Spleen (tissue), 11 donors: Measurements from ENCODE around the gene RAD9A. TPM values are rescaled to one million over a fixed set of nuclear protein-coding genes. Genes with fewer than 3 reads are reported as not detected.

Experiments
- DNase-seq: peaks from one replicate; pipeline ENCODE4 v3.0.0-alpha.2; 2020
- H3K27ac ChIP-seq, 8 donors: fragments of 200-600 bp; sonication (generic) in 7 of 8; 1 replicate in 4 of 8; 2 replicates in 4 of 8; pipeline versions ENCODE4 v1.5.0 to v1.8.0; 2016 to 2021; ENCODE audit warnings: inconsistent platforms in 4 of 8, mild to moderate bottlenecking in 4 of 8, moderate library complexity in 1 of 8
- H3K27me3 ChIP-seq, 7 donors: fragments of 200-600 bp; sonication (generic) in 6 of 7; replicated peaks in 1 of 7; 1 replicate in 4 of 7; 2 replicates in 3 of 7; pipeline versions ENCODE4 v1.5.0 to v1.8.0; 2016 to 2021; ENCODE audit warnings: inconsistent platforms in 3 of 7, mild to moderate bottlenecking in 1 of 7
- H3K36me3 ChIP-seq, 6 donors: fragments of 200-600 bp; sonication (generic) in 5 of 6; 1 replicate in 4 of 6; 2 replicates in 2 of 6; pipeline versions ENCODE4 v1.5.0 to v1.8.0; 2016 to 2021; ENCODE audit warnings: inconsistent platforms in 2 of 6
- H3K4me1 ChIP-seq, 6 donors: fragments of 200-600 bp; sonication (generic) in 5 of 6; 1 replicate in 3 of 6; 2 replicates in 3 of 6; pipeline versions ENCODE4 v1.5.0 to v1.8.0; 2016 to 2021; ENCODE audit warnings: inconsistent platforms in 3 of 6
- H3K4me3 ChIP-seq, 8 donors: fragments of 200-600 bp; sonication (generic) in 7 of 8; 1 replicate in 4 of 8; 2 replicates in 4 of 8; pipeline versions ENCODE4 v1.5.0 to v1.8.0; 2016 to 2021; ENCODE audit warnings: inconsistent platforms in 4 of 8, mild to moderate bottlenecking in 4 of 8, moderate library complexity in 2 of 8
- H3K9me3 ChIP-seq, 8 donors: fragments of 200-600 bp; sonication (generic) in 7 of 8; 1 replicate in 4 of 8; 2 replicates in 4 of 8; pipeline versions ENCODE4 v1.5.0 to v1.8.0; 2016 to 2021; ENCODE audit warnings: inconsistent platforms in 4 of 8
- POLR2A ChIP-seq, 3 donors: fragments of 450-650 bp; IDR thresholded peaks; one replicate each; pipeline ENCODE4 v1.5.1; 2017; ENCODE audit warnings: antibody characterized with exemption in 3 of 3, mild to moderate bottlenecking in 1 of 3
- POLR2AphosphoS5 ChIP-seq, 3 donors: sonication (generic); formaldehyde crosslinking; IDR thresholded peaks; one replicate each; pipeline ENCODE4 v1.5.1; 2017; ENCODE audit warnings: antibody characterized with exemption in 3 of 3
- WGBS, 5 donors: extraction: QIAGEN DNeasy Blood & Tissue Kit in 3 of 5; methylation state at CpG; one replicate each; pipeline versions ENCODE4 v1.1.5 to v1.1.7; 2013 to 2018; 5-methylcytosine and 5-hydroxymethylcytosine counted together
- intact Hi-C: fragments of 100-400 bp; cut with DNase I; formaldehyde crosslinking; loops from one replicate; pipeline ENCODE4 v1.15.0; 2023; ENCODE audit warnings: low total_unique reads
- polyA plus RNA-seq, 3 donors: library from polyadenylated mRNA; stranded (reverse); fragments of 200-250 nt; gene quantifications; one replicate each; pipeline ENCODE4 v1.2.1, GENCODE V29; 2013
- total RNA-seq, 7 donors: library from RNA; depleted of rRNA in 3 of 7; stranded (reverse); fragments of >200 nt in 3 of 7; fragmentation: NEBNext Ultra II Directional in 4 of 7; extraction: Animal tissue kit (Norgen Biotek cat#: 25700) in 4 of 7; gene quantifications; one replicate each; pipeline versions ENCODE4 v1.1.0 to v1.2.1, GENCODE V29; 2016 to 2021
- TF ChIP-seq, protein P1 (sequence below), 11 experiments: fragments of 200-600 bp in 7 of 11; fragments of 450-650 bp in 4 of 11; sonication (generic) in 4 of 11; IDR thresholded peaks in 8 of 11; conservative IDR thresholded peaks in 3 of 11; 1 replicate in 7 of 11; 2 replicates in 4 of 11; pipeline versions ENCODE4 v1.4.0 to v1.8.0; 2016 to 2021; ENCODE audit warnings: antibody characterized with exemption in 11 of 11, inconsistent platforms in 4 of 11, mild to moderate bottlenecking in 1 of 11
- donor health status: healthy with polysubstance abuse.
- donor health status: DM: no; HTN: no; CAD: no; lungs with moderate emphysema.
- donor health status: DM: no; HTN: no; CAD: no.
- donor health status: Bipolar disorder and iron deficiency.
- donor health status: healthy.
- donor health status: DM: no; HTN: no; CAD: no.
- donor health status: DM: yes; HTN: yes; CAD: no.

RAD9A gene
- total and polyA plus RNA-seq, 10 donors = 18.2 to 44.8 (median 30.1) TPM

DNA sequence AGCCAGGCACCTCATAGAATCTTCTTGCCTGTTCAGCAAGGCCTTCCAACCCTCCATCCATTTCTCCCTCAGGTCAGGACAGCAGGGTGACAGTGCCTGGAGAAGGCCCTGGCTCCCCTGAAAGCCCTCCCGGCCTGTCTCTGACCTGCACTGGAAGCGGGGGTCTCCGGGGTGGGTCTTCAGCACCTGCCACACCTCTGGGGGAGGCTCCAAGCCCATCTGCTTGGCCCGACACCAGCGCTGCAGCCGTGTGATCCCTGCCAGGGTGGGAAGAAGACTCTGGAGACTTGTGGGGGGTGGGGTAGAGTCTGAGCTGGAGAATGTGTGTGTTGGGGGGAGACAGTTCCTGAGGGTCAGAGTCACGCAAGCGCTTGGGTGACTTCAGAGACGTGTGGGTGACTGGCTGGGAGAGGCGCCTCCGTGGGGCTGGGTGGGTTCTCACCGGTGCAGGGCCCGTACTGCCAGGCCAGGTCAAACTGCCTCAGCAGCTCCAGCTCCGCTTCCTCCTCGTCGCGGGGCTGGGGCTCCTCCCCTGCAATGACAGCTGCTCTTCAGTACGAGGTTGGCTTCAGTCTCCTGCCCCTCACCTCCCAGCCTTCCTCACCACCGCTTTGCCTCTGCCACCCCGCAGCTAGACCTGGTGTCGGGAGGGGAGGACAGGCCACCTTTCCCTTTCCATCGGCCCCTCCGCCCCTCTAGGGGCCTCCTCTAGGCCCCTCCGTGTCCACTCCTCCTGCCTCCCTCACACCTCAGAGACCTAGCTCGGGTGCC, 39.1 kb upstream of the RAD9A start:
- no peak for TF ChIP-seq POLR2A (IDR thresholded peaks at IDR 0.05)
- TF ChIP-seq POLR2AphosphoS5 (IDR thresholded peaks at IDR 0.05) = no peak
- TF ChIP-seq, protein P1, sequence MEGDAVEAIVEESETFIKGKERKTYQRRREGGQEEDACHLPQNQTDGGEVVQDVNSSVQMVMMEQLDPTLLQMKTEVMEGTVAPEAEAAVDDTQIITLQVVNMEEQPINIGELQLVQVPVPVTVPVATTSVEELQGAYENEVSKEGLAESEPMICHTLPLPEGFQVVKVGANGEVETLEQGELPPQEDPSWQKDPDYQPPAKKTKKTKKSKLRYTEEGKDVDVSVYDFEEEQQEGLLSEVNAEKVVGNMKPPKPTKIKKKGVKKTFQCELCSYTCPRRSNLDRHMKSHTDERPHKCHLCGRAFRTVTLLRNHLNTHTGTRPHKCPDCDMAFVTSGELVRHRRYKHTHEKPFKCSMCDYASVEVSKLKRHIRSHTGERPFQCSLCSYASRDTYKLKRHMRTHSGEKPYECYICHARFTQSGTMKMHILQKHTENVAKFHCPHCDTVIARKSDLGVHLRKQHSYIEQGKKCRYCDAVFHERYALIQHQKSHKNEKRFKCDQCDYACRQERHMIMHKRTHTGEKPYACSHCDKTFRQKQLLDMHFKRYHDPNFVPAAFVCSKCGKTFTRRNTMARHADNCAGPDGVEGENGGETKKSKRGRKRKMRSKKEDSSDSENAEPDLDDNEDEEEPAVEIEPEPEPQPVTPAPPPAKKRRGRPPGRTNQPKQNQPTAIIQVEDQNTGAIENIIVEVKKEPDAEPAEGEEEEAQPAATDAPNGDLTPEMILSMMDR (IDR thresholded peaks at IDR 0.05 in 8 of 11, conservative IDR thresholded peaks at IDR 0.05 in 3 of 11) = no peak

GRCh38 chr11:67353317-67354074, 38.3 kb upstream of the RAD9A start, which contains the start of gene POLD4:
POLD4 (minus strand) TSS chr11:67353546; CDS start chr11:67353399, 147 bp downstream.
- H3K4me1 ChIP-seq = peaks cover 79 to 97% (median 93%) of the 10 kb centered on the region in 6 donors
- H3K27me3 ChIP-seq = no peaks in the 10 kb centered on the region
- intact Hi-C loops = no loop called here
- no peaks in the 10 kb centered on the region for H3K9me3 ChIP-seq
- TF ChIP-seq POLR2AphosphoS5 (IDR thresholded peaks at IDR 0.05) (peak; percentile 97 to 98 (median 97)), POLR2A (IDR thresholded peaks at IDR 0.05) (peak in 2 of 3 donors; percentile 51 to 76)
- TF ChIP-seq, protein P1 (IDR thresholded peaks at IDR 0.05 in 8 of 11, conservative IDR thresholded peaks at IDR 0.05 in 3 of 11) = peak in 4 of 11 experiments; percentile 4 to 45 (median 18)
- H3K36me3 ChIP-seq = peaks cover 0 to 11% (median 0%) of the 10 kb centered on the region in 6 donors
- peak; percentile 99 for DNase-seq
- WGBS, 5 donors = 0 to 1% (median 1%) methylated on average over 24 to 37 of the region's 37 CpGs
- H3K4me3 ChIP-seq = peak within 1 kb of the TSS; percentile 33 to 78 (median 66)
- H3K27ac ChIP-seq = peak within 1 kb of the TSS; percentile 90 to 100 (median 100)

More for the DNA sequence above, 39.1 kb upstream of the RAD9A start:
- intact Hi-C loops = no loop called here
- Histone ChIP-seq H3K27me3 (no peaks in the 10 kb centered on the region), H3K36me3 (peaks cover 0 to 11% (median 0%) of the 10 kb centered on the region in 6 donors), H3K4me3 (peak overlapping the region; percentile 33 to 78 (median 66)), H3K4me1 (peaks cover 80 to 97% (median 93%) of the 10 kb centered on the region in 6 donors), H3K27ac (peak overlapping the region; percentile 90 to 100 (median 100)), H3K9me3 (no peaks in the 10 kb centered on the region)
- 10 to 23% (median 13%) methylated on average over 14 to 25 of the region's 25 CpGs for WGBS, 5 donors
- peak; percentile 96 for DNase-seq

DNA sequence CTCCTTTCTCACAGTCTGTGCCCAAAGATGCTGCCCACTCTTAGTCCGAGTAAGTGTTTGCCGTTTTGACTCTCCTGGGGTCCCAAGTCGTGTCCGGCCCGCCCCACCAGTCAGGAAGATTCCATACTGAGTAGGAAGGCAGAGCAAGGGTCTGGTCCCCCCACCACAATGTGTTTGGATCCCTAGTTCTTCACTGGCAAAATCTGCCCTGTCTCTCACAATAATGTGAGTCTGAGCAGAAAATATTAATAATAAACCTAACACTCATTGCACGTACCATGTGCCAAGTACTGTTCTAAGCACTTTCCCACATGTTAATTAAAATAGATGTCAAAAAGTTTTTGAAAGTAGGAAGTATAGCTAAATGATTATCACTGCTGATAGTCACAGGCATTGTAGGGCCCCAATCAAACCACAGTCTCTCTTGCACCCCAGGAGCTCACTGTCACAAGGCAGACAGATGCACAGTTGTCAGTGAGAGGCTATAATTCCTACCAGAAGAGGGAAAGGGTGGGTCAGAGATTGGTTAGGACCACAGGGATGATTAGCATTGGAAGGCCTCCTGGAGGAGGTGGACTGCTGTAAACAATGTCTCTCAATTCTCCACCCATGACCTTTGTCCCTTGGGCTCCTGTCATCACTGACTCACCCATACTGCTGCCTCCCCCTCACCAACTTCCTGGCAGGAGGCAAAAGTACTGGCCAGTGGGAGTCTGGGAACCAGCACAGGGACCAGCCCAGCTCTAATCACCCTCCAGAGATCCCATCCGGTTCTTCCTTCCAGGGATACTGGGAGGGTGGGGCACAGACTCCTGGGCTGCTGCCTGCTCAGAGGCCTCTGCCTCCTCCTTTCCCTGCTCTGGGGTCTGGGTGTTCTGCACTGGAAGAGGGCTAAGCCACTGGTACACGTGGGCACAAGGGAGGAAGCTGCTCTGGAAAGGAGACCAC, 37.4 kb upstream of the RAD9A start:
- peak overlapping the region in 7 of 8 donors; percentile 5 to 78 (median 65) for H3K4me3 ChIP-seq
- intact Hi-C loops = no loop called here
- peaks cover 73 to 97% (median 87%) of the 10 kb centered on the region in 6 donors for H3K4me1 ChIP-seq
- H3K9me3 ChIP-seq = no peaks in the 10 kb centered on the region
- TF ChIP-seq POLR2AphosphoS5 (IDR thresholded peaks at IDR 0.05) (peak; percentile 23 to 77 (median 60)), POLR2A (IDR thresholded peaks at IDR 0.05) (no peak)
- TF ChIP-seq, protein P1 (IDR thresholded peaks at IDR 0.05 in 8 of 11, conservative IDR thresholded peaks at IDR 0.05 in 3 of 11) = no peak
- 32 to 48% (median 44%) methylated on average over 8 of the region's 8 CpGs for WGBS, 5 donors
- H3K27ac ChIP-seq = peak overlapping the region; percentile 90 to 100 (median 100)
- H3K36me3 ChIP-seq = peaks cover 0 to 11% (median 0%) of the 10 kb centered on the region in 6 donors
- peak; percentile 77 for DNase-seq
- no peaks in the 10 kb centered on the region for H3K27me3 ChIP-seq
